Adipose tissue (tissue), 3 donors: ENCODE results near the gene CCL13. TPM values are rescaled to one million over a fixed set of nuclear protein-coding genes. Genes with fewer than 3 reads are reported as not detected.

Experiments
- H3K27ac ChIP-seq: one replicate; pipeline ENCODE4 v1.5.1; 2013; ENCODE audit warnings: low read depth, low read length
- WGBS, 3 donors: extraction: QIAGEN DNeasy Blood & Tissue Kit; methylation state at CpG; one replicate each; pipeline ENCODE4 v1.1.7; 2013; 5-methylcytosine and 5-hydroxymethylcytosine counted together
- polyA plus RNA-seq, 3 donors: library from polyadenylated mRNA; stranded (reverse); fragments of 200-250 nt; gene quantifications; one replicate each; pipeline ENCODE4 v1.2.3, GENCODE V29; 2013
- donor health status: healthy with polysubstance abuse.
- donor health status: Bipolar disorder and iron deficiency.
- donor health status: healthy.

The CCL13 gene
- polyA plus RNA-seq, 3 donors: 0.43 to 9.2 (median 6.8) TPM

- 64 to 73% (median 71%) methylated on average over 11 of the region's 11 CpGs for WGBS, 3 donors
- H3K27ac ChIP-seq: no peak overlapping the region
These were observed 4.5 kb downstream of the CCL13 start for GRCh38 chr17:34360601-34361270.

- 19 to 29% (median 25%) methylated on average over 8 of the region's 8 CpGs for WGBS, 3 donors
These were observed 5.3 kb downstream of the CCL13 start for GRCh38 chr17:34361478-34362061.

GRCh38 chr17:34363183-34363661 lies 6.9 kb downstream of the CCL13 start, which contains the start of gene CCL1:
Gene CCL1 (minus strand): TSS chr17:34363233. CDS start chr17:34363161, 72 bp downstream.
- 31 to 49% (median 43%) methylated on average over 5 of the region's 5 CpGs for WGBS, 3 donors

More at GRCh38 chr17:34361478-34362061, 5.3 kb downstream of the CCL13 start:
- H3K27ac ChIP-seq: no peak overlapping the region

GRCh38 chr17:34364751-34365150 lies 8.5 kb downstream of the CCL13 start:
- H3K27ac ChIP-seq: no peak overlapping the region
- 65 to 73% (median 70%) methylated on average over 2 of the region's 2 CpGs for WGBS, 3 donors

More at GRCh38 chr17:34363183-34363661, 6.9 kb downstream of the CCL13 start, which contains the start of gene CCL1:
- no peak within 1 kb of the TSS for H3K27ac ChIP-seq

GRCh38 chr17:34365340-34365739 lies 9.1 kb downstream of the CCL13 start:
- WGBS, 3 donors: 41 to 51% (median 42%) methylated on average over 2 of the region's 2 CpGs
- H3K27ac ChIP-seq: no peak overlapping the region

GRCh38 chr17:34366010-34366409 lies 9.7 kb downstream of the CCL13 start:
- WGBS, 3 donors: 4 to 18% (median 17%) methylated on average over 1 of the region's 1 CpG
- no peak overlapping the region for H3K27ac ChIP-seq

- 49 to 63% (median 59%) methylated on average over 4 of the region's 4 CpGs for WGBS, 3 donors
- no peak overlapping the region for H3K27ac ChIP-seq
These were observed 10.3 kb downstream of the CCL13 start for GRCh38 chr17:34366529-34367107.

- no peak overlapping the region for H3K27ac ChIP-seq
- 62 to 86% (median 74%) methylated on average over 9 of the region's 9 CpGs for WGBS, 3 donors
These were observed 11.4 kb downstream of the CCL13 start for GRCh38 chr17:34367486-34368195.

- WGBS, 3 donors: 55 to 60% (median 58%) methylated on average over 9 of the region's 9 CpGs
- no peak overlapping the region for H3K27ac ChIP-seq
These were observed 12.1 kb downstream of the CCL13 start for GRCh38 chr17:34368196-34368945.

- WGBS, 3 donors: 40 to 48% (median 44%) methylated on average over 4 of the region's 4 CpGs
- H3K27ac ChIP-seq: no peak overlapping the region
These were observed 12.7 kb downstream of the CCL13 start for GRCh38 chr17:34368946-34369500.

GRCh38 chr17:34369571-34369970 lies 13.3 kb downstream of the CCL13 start:
- no peak overlapping the region for H3K27ac ChIP-seq
- whole genome bisulfite sequencing, 3 donors: 78 to 92% (median 88%) methylated on average over 3 of the region's 3 CpGs

- WGBS, 3 donors: 87 to 91% (median 88%) methylated on average over 5 of the region's 5 CpGs
- no peak overlapping the region for H3K27ac ChIP-seq
These were observed 14.2 kb downstream of the CCL13 start for GRCh38 chr17:34370376-34370996.

- 52 to 59% (median 54%) methylated on average over 3 of the region's 3 CpGs for WGBS, 3 donors
- H3K27ac ChIP-seq: no peak overlapping the region
These were observed 14.7 kb downstream of the CCL13 start for GRCh38 chr17:34370997-34371395.

GRCh38 chr17:34371405-34372100 lies 15.3 kb downstream of the CCL13 start:
- no peak overlapping the region for H3K27ac ChIP-seq
- WGBS, 3 donors: 79 to 94% (median 87%) methylated on average over 3 of the region's 3 CpGs

GRCh38 chr17:34374457-34374856 lies 18.2 kb downstream of the CCL13 start:
- 75 to 89% (median 87%) methylated on average over 5 of the region's 5 CpGs for WGBS, 3 donors
- no peak overlapping the region for H3K27ac ChIP-seq

- 87 to 93% (median 87%) methylated on average over 11 of the region's 11 CpGs for WGBS, 3 donors
- no peak overlapping the region for H3K27ac ChIP-seq
These were observed 19.2 kb downstream of the CCL13 start for GRCh38 chr17:34375426-34375997.
